Endothelial cell of hepatic sinusoid (primary cell): ENCODE measurements around the gene PGLYRP1.

Experiments used
- in situ Hi-C: cut with HindIII; loops from 2 replicates; pipeline ENCODE4 v1.10.0; 2017; ENCODE audit warnings: low sequenced_read_pairs

PGLYRP1 gene

DNA sequence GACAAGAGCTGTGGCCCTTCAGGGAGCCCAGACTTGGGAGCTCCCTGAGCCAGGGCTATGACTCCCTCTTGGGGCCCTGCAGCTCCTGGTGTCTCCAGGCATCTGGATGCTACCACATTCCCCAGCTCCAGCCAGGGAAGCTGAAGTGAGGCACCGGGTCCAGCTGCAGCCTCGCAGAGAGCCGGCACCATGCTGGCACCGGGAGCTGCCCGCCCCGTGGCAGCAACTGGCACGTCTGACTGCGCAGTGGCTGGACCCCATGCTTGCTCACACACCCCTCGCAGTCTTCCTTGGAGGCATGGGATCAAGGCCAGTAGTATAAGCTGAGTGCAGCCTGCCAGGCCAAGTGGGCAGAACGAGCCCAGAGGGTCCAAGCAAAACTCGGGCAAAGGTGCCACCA is 10.5 kb upstream of the PGLYRP1 start:
- in situ Hi-C loops, result no loop called here

DNA sequence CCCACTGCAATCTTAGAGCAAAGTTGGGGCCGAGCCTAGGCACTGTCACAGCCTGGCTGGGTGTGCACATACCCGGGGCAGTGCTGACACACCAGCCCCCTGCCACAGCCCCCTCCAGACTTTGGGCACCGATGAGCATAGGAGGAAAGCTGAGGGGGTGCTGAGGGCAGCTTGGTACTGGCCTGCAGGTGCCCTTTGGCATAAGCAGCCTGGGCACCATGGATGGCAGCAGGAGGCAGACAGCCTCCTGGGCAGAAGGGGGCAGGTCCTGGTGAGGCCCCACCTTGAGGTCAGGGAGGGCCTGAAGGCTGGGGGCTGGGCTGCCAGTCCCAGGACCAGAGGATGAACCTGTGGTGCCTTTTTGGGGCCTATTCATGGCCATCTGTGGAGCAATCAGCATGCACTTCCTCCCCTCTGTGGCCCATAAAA is 9.8 kb upstream of the PGLYRP1 start:
- in situ Hi-C loops, result no loop called here

DNA sequence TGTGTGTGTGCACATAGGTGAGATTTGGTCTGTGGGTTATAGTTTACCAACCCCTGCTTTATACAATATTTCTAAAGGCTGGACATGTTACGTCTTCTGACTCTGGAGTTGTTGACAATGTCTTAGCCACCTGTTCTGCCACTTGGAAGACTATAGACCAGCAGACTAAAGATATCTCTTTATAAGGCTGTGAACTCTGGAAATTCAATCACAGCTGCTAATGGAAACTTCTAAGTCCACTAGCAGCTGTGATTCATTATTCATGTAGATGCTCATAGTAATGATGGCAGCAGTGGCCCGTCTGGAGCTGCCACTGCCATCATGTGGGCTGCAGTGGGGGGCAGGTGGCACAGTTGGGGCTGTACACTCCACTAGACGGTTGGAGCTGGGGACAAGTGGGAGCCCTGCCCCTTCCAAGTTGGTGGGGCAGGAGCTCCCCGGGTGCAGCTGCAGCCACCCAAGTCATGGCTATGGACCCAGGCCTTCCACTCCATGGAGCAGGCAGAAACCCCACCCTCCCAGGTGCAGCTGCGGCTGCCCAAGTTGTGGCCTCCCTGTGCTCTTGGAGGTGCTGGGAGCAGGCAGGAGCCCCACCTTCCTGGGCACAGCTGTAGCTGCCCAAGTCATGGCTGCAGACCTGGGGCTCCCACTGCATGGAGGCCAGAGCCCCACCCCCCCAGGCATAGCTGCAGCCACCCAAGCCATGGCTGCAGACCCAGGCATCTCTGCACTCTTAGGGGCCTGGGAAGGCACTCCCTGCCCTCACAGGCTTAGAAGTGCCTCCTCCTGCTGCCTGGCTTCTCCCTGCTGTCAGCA is 9.1 kb upstream of the PGLYRP1 start:
- in situ Hi-C loops, result no loop called here

DNA sequence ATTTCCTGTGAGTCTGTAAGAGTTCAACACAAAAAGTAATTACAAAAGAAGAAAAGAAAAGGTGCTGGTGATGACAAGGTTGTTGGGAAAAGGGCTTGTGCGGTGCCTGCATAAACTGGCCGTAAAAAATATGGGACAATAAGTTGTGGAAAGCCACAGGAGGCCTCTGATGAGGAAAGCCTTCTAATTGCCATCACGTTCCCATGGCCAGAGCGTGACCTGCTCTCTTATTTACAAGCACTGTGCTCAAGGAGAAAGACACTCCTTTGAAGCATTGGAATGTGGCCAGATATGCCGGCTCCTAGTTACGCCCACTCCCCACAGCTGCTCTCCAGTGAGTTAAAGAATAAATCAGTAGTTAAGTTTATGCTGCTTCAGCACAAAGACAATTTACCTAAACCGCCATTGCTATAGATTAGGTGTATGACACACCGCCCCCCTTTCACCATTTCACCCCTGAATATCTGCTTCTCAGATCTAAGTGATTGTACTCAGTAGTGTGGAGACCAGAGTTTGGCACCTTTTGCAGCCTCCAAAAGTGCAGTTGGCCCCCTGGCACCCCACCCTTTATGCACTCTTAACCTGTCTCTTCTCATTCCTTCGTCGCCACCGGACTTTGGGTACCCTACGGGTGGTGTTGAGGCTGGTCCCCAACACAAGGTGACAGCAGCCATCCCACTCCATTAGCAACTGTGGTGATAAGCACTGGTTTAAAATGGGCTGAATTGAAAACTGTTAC is 8.1 kb upstream of the PGLYRP1 start:
- in situ Hi-C loops, result no loop called here

DNA sequence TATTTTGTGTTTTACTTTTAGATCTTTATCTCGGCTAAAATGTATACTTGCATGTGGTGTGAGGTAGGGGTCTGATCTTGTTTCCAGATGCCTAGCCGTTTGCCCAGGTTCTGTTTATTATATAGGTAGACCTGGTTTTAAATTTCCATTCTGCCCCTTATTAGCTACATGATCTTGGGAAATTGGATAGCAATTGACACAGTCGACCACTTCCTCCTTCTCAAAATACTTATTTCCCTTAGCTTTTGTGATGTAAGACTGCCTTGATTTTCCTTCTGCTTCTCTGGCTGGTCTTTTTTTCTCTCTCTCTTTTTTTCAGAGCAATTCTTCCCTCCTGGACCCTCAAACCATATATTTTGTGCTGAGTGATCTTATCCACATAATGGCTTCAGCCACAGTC is 3.0 kb upstream of the PGLYRP1 start:
- in situ Hi-C loops, result no loop called here

DNA sequence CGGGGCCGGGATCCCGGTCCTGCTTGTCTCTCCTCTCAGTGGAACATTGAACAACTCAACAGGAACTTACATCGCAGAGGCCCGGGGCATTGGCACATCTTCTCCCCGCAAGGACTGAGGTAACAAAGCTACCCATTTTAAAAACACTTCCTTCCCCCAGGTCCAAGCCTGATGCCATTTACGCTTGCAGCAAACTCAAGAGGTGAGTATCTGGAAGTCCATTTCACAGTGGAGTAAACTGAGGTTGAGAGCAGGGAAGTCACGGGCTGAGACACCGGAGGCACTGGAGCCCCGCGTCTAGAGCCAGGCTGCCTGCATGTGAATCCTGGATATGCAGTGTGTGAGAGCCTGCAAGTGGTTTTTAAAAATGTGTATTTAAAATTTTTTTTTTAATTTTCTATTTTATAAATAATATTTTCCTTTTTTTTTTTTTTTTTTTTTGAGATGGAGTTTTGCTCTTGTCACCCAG is 492 bp upstream of the PGLYRP1 start:
- in situ Hi-C loops, result no loop called here

DNA sequence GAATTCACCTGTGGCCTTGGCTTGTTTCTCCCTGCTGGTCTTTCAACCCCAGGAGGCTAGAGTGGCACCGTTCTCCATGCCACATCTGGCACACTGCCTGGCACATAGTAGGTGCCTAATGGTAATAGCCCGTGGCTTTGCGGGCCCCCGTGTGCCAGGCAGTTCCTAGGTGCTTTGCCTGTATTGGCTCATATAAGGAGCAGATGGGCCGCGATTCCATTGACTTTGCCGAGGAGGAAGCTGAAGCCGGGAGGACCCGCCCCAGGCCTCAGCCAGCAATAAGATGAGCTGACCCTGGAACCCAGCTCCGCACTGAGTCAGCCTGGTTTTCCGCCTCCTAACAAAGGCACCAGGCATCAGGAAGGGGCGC is 807 bp downstream of the PGLYRP1 start:
- in situ Hi-C loops, result no loop called here

DNA sequence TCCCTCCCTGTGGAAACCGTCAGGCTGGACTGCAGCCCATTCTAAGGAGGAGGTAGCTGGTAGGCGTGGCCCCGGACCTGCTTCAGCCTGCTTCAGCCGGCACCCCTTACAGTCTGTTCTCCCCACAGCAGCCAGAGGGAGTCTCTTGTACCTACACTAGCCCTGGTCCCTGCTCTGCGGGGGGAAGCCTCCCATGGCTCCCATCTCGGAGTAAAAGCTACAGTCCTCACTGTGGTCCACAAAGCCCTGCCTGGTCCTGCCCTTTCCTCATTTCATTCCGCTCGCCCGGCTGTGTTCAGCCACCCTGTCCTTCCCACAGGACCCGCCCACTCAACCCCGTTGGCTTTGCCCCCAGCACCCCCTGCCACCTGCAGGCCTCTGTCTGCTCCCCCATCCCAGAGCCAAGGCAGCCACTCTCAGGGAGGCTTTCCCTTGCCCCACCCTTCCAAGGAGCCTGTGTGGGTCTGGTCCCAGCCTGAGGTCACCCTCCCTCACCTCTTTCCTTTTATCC is 1.3 kb downstream of the PGLYRP1 start:
- in situ Hi-C loops, result no loop called here

DNA sequence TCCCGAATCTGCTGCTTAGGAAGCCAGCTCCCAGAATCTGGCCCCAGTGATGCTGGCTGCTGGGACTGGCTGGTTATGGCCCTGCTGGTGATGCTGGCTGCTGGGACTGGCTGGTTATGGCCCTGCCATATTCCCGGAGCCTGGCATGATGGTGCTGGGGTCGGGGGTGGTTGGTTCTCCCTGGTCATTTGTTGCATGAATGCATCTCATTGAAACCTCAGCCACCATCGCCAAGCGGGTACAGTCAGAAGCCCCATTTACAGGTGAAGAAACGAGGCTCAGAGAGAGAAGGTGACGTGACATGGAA is 2.1 kb downstream of the PGLYRP1 start:
- in situ Hi-C loops, result no loop called here

DNA sequence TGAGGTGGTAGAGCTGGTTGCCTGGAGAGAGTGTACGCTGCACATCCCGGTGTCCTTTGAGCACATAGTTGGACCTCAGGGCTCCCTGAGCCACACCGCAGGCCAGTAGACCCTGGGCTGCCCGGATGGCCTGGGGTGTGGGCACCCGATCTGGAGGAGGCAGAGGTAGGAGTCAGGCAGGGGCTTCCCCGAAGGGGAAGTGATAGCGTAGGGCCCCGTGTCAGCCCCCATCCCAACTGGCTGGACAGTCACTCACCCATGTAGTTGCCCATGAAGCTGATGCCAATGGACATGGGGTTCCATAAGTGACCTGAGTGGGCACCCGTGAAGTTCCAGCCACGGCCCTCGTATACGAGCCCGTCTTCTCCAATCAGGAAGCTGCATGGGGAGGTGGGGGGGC is 3.6 kb downstream of the PGLYRP1 start:
- in situ Hi-C loops, result loop anchor here (5.0 kb wide), 1 partner anchor 92 kb away; no protein-coding TSS in a partner anchor

DNA sequence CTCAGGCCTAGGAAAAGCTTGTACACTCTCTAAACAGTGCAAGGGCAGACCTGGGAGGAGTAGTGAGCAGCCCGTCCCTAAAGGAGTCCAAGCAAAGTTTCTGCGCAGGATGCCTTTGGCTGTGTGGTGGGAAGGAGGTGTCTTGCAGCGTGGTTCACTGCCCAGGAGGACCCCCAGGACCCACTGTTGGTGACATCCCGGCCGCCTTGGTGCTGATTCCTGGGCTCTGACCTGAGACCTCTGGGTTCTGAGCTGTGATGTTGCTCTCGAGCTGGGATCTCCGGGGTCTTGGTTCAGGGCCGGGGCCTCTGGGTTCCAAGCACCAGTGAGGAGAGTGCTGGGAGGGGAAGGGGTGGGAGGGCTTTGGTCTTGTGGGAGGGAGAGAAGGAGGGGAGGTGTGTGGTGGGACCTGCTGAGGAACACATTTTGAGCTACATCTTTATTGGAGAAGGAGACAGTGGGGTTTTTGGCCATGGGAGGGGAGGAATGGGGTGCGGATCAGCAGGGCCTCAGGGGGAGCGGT is 4.1 kb downstream of the PGLYRP1 start:
- in situ Hi-C loops, result loop anchor here (5.0 kb wide), 1 partner anchor 91 kb away; no protein-coding TSS in a partner anchor

DNA sequence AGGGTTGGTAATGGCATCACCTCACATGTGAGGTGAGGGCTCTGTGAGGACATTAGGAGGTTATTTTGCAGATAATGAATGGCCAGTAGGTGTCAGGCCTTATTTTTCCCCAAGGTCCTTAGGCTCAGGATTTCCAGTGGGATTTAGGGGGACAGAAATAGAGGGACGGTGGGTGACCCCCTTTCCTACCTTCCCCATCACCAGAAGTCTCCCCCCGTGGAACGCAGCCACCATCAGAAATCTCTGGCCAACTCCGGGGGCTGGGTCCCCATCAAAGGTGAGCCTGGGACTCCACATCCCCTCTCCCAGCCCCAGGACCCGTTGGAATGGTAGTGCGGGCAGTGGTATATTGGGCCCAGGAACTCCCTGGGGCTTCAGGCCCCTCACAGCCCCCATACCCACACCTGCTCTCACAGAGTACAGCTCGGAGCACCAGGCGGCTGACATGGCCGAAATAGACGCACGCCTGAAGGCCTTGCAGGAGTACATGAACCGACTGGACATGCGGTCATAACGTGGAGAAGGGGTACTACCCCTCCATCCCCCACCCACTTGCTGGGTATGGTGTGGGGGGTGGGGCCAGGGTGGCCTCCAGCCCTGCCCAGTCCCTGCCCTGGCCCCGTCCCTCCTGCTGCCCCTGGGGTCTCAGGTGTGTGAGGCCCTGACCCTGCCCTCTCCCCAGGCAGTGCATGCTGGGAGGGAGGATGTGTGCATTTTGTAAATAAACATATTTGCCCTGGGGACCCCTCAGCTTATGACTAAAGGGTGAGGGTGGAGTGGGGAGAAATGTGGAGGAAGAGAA is 4.8 kb downstream of the PGLYRP1 start:
- in situ Hi-C loops, result loop anchor here (5.0 kb wide), 1 partner anchor 91 kb away; no protein-coding TSS in a partner anchor

DNA sequence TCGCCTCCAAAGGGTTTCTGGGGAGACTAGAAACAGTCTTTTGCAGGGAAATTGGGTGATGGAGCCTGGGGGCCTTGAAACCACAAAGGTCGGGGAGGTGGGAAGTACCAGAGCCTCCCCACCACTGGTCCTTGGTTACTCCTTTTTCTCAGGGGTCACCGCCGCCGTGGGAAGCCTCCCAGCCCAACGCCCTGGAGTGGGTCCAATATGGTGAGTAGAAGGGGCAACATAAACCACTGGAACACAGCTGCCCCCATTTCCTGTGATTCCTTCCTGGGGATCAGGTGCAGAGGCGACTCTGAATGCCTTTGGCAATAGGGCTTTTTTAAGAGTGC is 5.8 kb downstream of the PGLYRP1 start:
- in situ Hi-C loops, result loop anchor here (5.0 kb wide), 1 partner anchor 90 kb away; no protein-coding TSS in a partner anchor

DNA sequence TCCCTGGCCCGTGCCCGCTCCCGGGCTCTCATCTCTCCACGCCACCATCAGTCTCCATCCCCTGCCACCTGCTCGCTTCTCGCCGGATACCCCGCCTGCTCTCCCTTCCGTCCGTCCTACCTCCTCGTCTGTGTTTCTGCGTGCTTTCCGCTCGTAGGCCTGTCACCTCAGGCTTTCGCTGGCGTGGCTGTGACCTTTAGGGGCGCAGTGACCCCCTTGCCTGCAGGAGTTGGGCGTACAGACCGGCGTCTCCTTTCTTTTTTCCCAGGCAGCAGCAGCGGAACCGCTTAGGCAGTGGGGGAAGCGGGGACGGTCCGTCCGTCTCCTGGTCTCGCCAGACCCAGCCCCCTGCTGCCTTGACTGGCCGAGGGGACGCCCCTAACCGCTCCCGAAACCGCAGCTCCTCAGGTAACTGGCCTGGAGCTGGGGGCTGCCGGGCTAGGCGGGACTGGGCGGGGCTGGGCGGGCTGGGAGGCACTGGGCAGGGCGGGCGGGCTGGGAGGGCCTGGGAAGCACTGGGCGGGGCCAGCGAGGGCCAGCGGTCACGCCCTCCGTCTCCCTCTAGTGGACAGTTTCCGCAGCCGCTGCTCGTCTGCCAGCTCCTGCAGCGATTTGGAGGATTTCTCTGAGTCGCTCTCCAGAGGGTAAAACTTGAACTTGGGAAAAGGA is 6.3 kb downstream of the PGLYRP1 start:
- in situ Hi-C loops, result loop anchor here (5.0 kb wide), 1 partner anchor 89 kb away; no protein-coding TSS in a partner anchor

DNA sequence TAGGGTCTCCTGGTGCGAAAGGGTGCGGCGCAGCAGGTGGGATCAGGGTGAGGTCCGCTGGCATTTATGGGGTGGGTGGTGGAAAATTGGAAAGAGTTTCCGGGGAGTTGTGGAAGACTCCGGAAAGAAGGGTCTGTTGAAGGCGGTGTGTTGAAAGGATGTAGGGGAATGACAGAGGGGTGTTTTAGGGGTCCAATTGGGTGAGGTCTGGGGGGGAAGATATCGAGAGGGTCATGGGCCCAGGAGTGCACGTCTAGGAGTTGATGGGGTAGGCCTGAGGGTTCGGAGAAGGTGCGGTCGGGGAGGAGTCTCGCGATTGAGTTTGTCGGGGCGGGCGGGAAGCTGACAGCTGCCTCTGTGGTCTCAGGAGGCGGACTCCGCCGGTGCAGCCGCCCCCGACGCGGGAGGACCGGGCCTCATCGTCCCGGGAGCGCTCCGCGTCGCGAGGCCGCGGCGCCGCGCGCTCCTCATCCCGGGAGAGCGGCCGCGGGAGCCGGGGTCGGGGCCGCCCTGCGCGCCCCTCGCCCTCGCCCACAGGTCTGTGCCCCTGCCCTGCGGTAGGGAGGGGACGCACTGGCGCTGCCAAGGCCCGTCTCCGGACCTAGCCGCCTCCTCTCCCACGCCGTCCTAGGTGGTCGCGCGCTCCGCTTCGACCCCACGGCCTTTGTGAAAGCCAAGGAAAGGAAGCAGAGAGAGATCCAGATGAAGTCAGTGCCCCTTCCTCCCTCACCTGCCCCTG is 7.0 kb downstream of the PGLYRP1 start:
- in situ Hi-C loops, result loop anchor here (5.0 kb wide), 1 partner anchor 89 kb away; no protein-coding TSS in a partner anchor

DNA sequence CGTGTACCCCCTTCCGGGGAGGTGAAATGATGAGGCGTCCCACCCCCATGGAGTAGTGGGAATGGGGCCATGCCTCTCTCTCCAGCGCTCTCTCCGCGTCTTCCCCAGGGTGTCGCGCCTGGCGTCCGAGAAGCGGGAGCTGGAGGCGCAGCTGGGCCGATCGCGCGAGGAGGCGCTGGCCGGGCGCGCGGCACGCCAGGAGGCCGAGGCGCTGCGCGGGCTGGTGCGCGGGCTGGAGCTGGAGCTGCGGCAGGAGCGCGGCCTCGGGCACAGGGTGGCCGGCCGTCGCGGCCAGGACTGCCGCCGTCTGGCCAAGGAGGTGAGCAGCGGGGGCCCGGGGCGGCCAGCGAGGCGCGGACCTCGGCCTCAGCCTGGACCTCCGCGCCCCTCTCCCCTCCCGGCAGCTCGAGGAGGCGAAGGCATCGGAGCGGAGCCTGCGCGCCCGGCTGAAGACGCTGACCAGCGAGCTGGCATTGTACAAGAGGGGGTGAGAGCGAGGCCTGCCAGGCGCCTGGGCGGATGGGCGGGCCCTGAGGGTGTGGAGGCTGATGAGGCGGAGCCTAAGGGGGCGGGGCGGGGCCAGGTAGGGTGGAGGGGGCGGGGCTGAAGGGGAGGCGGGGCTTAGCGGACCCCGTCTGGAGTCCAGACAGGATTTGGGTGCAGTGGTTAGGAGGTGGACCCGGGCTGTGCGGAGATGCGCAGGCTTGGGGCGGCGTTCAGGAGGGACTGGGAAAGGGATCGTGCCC is 7.7 kb downstream of the PGLYRP1 start:
- in situ Hi-C loops, result loop anchor here (5.0 kb wide), 1 partner anchor 88 kb away; no protein-coding TSS in a partner anchor

DNA sequence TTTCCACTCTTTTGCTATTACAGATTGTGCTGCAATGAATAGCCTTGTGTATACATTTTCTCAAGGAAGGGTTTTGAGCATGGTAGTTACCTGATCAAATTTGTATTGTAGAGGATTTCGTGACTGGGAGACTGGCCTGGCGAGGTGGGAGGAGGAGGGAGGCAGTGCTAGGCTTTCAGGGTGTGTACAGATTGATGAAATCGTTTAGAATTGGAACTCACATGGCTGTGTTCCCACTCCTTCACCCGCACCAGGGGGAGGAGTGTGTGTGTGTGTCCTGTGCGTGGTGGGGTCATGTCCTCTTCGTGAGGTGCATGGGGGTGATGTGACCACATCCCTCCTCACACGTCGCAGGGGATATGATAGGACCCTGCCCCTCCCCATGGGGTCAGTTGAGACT is 8.3 kb downstream of the PGLYRP1 start:
- in situ Hi-C loops, result no loop called here

DNA sequence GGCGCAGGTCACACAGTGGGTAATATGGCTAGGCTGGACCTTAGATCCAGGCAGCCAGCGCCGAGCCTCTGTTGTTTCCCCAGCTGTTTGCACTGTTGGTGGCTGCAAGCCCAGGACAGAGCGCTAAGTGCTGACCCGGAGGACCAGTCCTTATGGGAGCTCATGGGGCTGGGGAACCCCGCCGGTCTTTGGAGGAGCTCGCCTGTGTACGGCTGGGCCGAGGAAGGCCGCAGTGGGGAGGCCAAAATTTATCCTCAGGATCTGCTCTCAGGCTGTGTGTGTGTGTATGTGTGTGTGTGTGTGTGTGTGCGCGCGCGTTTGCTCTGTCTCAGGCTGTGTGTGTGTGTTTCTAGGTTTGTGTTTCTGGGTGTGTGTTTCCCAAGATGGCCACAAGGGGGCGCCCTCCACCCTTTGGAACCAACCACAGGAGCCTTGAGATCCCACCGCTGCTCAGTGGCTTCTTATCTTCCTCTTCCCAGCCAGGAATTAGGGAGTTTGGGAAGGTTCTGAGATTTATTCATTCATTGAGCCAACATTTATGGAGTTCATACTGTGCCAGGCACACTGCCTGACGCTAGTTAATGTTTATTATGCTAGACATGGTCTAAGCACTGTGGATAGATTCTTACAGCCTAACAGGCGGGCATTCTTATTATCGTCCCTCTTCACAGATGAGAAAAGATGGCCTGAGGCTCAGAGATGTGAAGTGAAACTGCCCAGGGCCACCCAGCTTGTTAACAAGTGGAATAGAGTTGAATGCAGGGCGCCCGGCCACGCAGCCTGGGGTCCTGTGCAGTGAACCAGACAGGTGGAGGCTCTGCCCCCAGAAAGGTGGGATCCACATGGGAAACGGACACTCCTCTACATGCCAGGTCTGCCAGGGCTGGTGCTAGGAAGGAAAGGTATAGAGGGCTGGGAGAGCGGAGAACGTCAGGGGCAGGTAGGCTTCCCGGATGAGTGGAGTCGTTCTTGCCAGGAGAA is 13.0 kb downstream of the PGLYRP1 start:
- in situ Hi-C loops, result no loop called here
